Measurements from ENCODE around the gene RMRP.

RMRP gene

DNA sequence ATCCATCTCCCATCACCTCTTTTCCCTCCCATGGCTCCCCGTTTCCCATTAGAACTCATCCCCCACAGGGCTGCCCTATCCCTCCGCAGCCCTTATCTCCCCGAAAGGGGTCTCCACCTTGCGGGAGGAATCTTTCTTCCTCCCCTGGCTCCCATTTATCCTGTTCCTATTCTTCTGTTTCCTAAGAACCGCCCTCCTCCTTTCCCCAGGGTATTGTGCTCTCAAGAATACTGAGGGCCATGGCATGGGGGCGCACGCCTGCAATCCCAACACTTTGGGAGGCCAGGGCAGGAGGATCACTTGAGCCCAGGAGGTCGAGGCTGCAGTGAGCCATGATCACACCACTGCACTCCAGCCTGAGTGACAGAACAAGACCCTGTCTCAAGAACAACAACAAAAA lies 40.3 kb downstream of the RMRP start:
- H3K4me1 ChIP-seq (ENCODE audit: control insufficient read depth, insufficient read depth, low read length) = no peaks in the 10 kb centered on the region
- H3K36me3 ChIP-seq (ENCODE audit: control insufficient read depth in 2 of 2, insufficient read depth in 1 of 2, low read length in 2 of 2) = no peaks in the 10 kb centered on the region
- TF ChIP-seq, protein P1, sequence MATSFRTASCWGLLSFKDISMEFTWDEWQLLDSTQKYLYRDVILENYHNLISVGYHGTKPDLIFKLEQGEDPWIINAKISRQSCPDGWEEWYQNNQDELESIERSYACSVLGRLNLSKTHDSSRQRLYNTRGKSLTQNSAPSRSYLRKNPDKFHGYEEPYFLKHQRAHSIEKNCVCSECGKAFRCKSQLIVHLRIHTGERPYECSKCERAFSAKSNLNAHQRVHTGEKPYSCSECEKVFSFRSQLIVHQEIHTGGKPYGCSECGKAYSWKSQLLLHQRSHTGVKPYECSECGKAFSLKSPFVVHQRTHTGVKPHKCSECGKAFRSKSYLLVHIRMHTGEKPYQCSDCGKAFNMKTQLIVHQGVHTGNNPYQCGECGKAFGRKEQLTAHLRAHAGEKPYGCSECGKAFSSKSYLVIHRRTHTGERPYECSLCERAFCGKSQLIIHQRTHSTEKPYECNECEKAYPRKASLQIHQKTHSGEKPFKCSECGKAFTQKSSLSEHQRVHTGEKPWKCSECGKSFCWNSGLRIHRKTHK (tag by site-specific recombination; IDR thresholded peaks at IDR 0.05) = no peak
- TF ChIP-seq ZNF37A (tag by site-specific recombination; IDR thresholded peaks at IDR 0.05) (no peak), AEBP2 (tag by site-specific recombination; IDR thresholded peaks at IDR 0.05; ENCODE audit: borderline replicate concordance) (no peak), ZNF266 (tag by site-specific recombination; IDR thresholded peaks at IDR 0.05; ENCODE audit: low read depth) (no peak), ZNF341 (tag by site-specific recombination; IDR thresholded peaks at IDR 0.05; ENCODE audit: low read depth) (no peak), ZNF132 (tag by site-specific recombination; IDR thresholded peaks at IDR 0.05; ENCODE audit: borderline replicate concordance) (no peak), ZNF274 (IDR thresholded peaks at IDR 0.05; ENCODE audit: low read length) (no peak), ZNF274 (tag by site-specific recombination; IDR thresholded peaks at IDR 0.05; ENCODE audit: borderline replicate concordance) (no peak), YY2 (tag by site-specific recombination; IDR thresholded peaks at IDR 0.05) (no peak), ZNF792 (tag by site-specific recombination; IDR thresholded peaks at IDR 0.05) (no peak)
- TF ChIP-seq, protein P2, sequence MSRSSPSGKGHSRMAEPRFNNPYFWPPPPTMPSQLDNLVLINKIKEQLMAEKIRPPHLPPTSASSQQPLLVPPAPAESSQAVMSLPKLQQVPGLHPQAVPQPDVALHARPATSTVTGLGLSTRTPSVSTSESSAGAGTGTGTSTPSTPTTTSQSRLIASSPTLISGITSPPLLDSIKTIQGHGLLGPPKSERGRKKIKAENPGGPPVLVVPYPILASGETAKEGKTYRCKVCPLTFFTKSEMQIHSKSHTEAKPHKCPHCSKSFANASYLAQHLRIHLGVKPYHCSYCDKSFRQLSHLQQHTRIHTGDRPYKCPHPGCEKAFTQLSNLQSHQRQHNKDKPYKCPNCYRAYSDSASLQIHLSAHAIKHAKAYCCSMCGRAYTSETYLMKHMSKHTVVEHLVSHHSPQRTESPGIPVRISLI (tag by site-specific recombination; IDR thresholded peaks at IDR 0.05) = no peak
- no peaks in the 10 kb centered on the region for H3K9me3 ChIP-seq (ENCODE audit: control insufficient read depth, insufficient read depth, low read depth, low read length)
- ChIA-PET POLR2A (no interaction called here), CTCF (interaction anchor here (0.6 to 0.7 kb wide), 2 partner anchors 11 to 12 kb away, joined by 3 read pairs; no protein-coding TSS in a partner anchor)
- H3K4me3 ChIP-seq (ENCODE audit: low read depth, low read length) = no peak overlapping the region
- H3K27ac ChIP-seq (ENCODE audit: extremely low read depth, low read depth, low read length) = no peak overlapping the region

GRCh38 chr9:35616681-35617459 lies 40.9 kb downstream of the RMRP start:
- Histone ChIP-seq H3K4me3 (ENCODE audit: low read depth, low read length) (no peak overlapping the region), H3K9me3 (ENCODE audit: control insufficient read depth, insufficient read depth, low read depth, low read length) (no peaks in the 10 kb centered on the region), H3K4me1 (ENCODE audit: control insufficient read depth, insufficient read depth, low read length) (no peaks in the 10 kb centered on the region), H3K27ac (ENCODE audit: extremely low read depth, low read depth, low read length) (no peak overlapping the region), H3K36me3 (ENCODE audit: control insufficient read depth in 2 of 2, insufficient read depth in 1 of 2, low read length in 2 of 2) (no peaks in the 10 kb centered on the region)
- ChIA-PET POLR2A (no interaction called here), CTCF (interaction anchor here (0.6 to 1.2 kb wide), 6 partner anchors 10 to 79 kb away, joined by 3 to 5 read pairs (median 3); no protein-coding TSS in a partner anchor)
- no peak for TF ChIP-seq PRDM4 (tag by site-specific recombination; IDR thresholded peaks at IDR 0.05)
- no peak for TF ChIP-seq ZNF354C (tag by site-specific recombination; IDR thresholded peaks at IDR 0.05; ENCODE audit: borderline replicate concordance, low read depth)
- TF ChIP-seq ZNF510 (tag by site-specific recombination; IDR thresholded peaks at IDR 0.05; ENCODE audit: insufficient replicate concordance) = no peak
- TF ChIP-seq ZNF626 (tag by site-specific recombination; IDR thresholded peaks at IDR 0.05) = no peak
- no peak for TF ChIP-seq PBX3 (CRISPR knock-in tag; IDR thresholded peaks at IDR 0.05)
- no peak for TF ChIP-seq ZNF311 (tag by site-specific recombination; IDR thresholded peaks at IDR 0.05; ENCODE audit: borderline replicate concordance)
- no peak for TF ChIP-seq SCRT2 (tag by site-specific recombination; IDR thresholded peaks at IDR 0.05)
- no peak for TF ChIP-seq PRDM1 (tag by site-specific recombination; IDR thresholded peaks at IDR 0.05)
- TF ChIP-seq, protein P3, sequence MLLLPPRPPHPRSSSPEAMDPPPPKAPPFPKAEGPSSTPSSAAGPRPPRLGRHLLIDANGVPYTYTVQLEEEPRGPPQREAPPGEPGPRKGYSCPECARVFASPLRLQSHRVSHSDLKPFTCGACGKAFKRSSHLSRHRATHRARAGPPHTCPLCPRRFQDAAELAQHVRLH (tag by site-specific recombination; IDR thresholded peaks at IDR 0.05) = no peak
- no peak for TF ChIP-seq ZNF654 (tag by site-specific recombination; IDR thresholded peaks at IDR 0.05; ENCODE audit: low read depth)
- no peak for TF ChIP-seq ZNF398 (tag by site-specific recombination; IDR thresholded peaks at IDR 0.05)
- TF ChIP-seq SCRT1 (tag by site-specific recombination; IDR thresholded peaks at IDR 0.05; ENCODE audit: borderline replicate concordance) = no peak
- TF ChIP-seq ZNF10 (tag by site-specific recombination; IDR thresholded peaks at IDR 0.05) = no peak

All from HEK293 (cell line).